Parathyroid adenoma (tissue), 2 donors: ENCODE data around the gene DIP2C.
A peak's percentile ranks its signal among the peaks of the same experiment; 100 is the strongest.
"Not testable (repeated sequence)": the region's sequence is repeated elsewhere in the genome, so short reads cannot be mapped to it uniquely, and the experiment has no call there.

Source experiments
- H2AFZ ChIP-seq: fragments of 300-600 bp; sonication (generic); one replicate; pipeline ENCODE4 v1.7.0; 2017; ENCODE audit warnings: antibody characterized with exemption, mild to moderate bottlenecking
- H3K27ac ChIP-seq: fragments of 300-600 bp; sonication (generic); one replicate; pipeline ENCODE4 v1.7.0; 2017
- H3K27me3 ChIP-seq: fragments of 300-600 bp; sonication (generic); one replicate; pipeline ENCODE4 v1.7.0; 2017; ENCODE audit warnings: low read length; ENCODE audit not compliant: control insufficient read depth, insufficient read depth
- H3K36me3 ChIP-seq: fragments of 300-600 bp; sonication (generic); one replicate; pipeline ENCODE4 v1.7.0; 2017; ENCODE audit warnings: low read length; ENCODE audit not compliant: control insufficient read depth, insufficient read depth
- H3K4me1 ChIP-seq: fragments of 300-600 bp; sonication (generic); one replicate; pipeline ENCODE4 v1.7.0; 2017; ENCODE audit warnings: control low read depth
- H3K4me2 ChIP-seq: fragments of 300-600 bp; sonication (generic); one replicate; pipeline ENCODE4 v1.7.0; 2017; ENCODE audit warnings: low read length
- H3K4me3 ChIP-seq: fragments of 300-600 bp; sonication (generic); one replicate; pipeline ENCODE4 v1.7.0; 2017; ENCODE audit warnings: low read depth, low read length
- H3K79me2 ChIP-seq: fragments of 300-600 bp; sonication (generic); one replicate; pipeline ENCODE4 v1.7.0; 2017; ENCODE audit warnings: control low read depth
- H3K9ac ChIP-seq: fragments of 300-600 bp; sonication (generic); one replicate; pipeline ENCODE4 v1.7.0; 2017; ENCODE audit warnings: mild to moderate bottlenecking
- H3K9me3 ChIP-seq: fragments of 300-600 bp; sonication (generic); one replicate; pipeline ENCODE4 v1.7.0; 2017; ENCODE audit warnings: low read length; ENCODE audit not compliant: control insufficient read depth
- TF ChIP-seq, protein P1 (sequence below): fragments of 300-600 bp; sonication (generic); IDR thresholded peaks from one replicate; pipeline ENCODE4 v1.7.0; 2017; ENCODE audit warnings: antibody characterized with exemption, mild to moderate bottlenecking
- donor health status: primary hyperparathyroidism.

DIP2C gene

GRCh38 chr10:585502-585901, 104.0 kb downstream of the DIP2C start:
- H3K79me2 ChIP-seq, result peaks cover 24% of the 10 kb centered on the region
- no peak overlapping the region for H3K4me3 ChIP-seq
- TF ChIP-seq, protein P1, sequence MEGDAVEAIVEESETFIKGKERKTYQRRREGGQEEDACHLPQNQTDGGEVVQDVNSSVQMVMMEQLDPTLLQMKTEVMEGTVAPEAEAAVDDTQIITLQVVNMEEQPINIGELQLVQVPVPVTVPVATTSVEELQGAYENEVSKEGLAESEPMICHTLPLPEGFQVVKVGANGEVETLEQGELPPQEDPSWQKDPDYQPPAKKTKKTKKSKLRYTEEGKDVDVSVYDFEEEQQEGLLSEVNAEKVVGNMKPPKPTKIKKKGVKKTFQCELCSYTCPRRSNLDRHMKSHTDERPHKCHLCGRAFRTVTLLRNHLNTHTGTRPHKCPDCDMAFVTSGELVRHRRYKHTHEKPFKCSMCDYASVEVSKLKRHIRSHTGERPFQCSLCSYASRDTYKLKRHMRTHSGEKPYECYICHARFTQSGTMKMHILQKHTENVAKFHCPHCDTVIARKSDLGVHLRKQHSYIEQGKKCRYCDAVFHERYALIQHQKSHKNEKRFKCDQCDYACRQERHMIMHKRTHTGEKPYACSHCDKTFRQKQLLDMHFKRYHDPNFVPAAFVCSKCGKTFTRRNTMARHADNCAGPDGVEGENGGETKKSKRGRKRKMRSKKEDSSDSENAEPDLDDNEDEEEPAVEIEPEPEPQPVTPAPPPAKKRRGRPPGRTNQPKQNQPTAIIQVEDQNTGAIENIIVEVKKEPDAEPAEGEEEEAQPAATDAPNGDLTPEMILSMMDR, result peak; percentile 18
- no peaks in the 10 kb centered on the region for H3K27me3 ChIP-seq
- H3K27ac ChIP-seq, result peak overlapping the region; percentile 12
- no peak overlapping the region for H3K9ac ChIP-seq
- H3K4me1 ChIP-seq, result peaks cover 15% of the 10 kb centered on the region
- H2AFZ ChIP-seq, result no peak overlapping the region
- H3K36me3 ChIP-seq, result no peaks in the 10 kb centered on the region
- no peak overlapping the region for H3K4me2 ChIP-seq
- no peaks in the 10 kb centered on the region for H3K9me3 ChIP-seq

- H3K9me3 ChIP-seq, H3K27ac ChIP-seq, H2AFZ ChIP-seq, H3K9ac ChIP-seq, H3K27me3 ChIP-seq, H3K4me2 ChIP-seq, H3K36me3 ChIP-seq, H3K4me3 ChIP-seq: not testable (repeated sequence)
- Histone ChIP-seq H3K79me2 (peaks cover 28% of the 10 kb centered on the region), H3K4me1 (peaks cover 15% of the 10 kb centered on the region)
Measured at GRCh38 chr10:584497-585290, 104.8 kb downstream of the DIP2C start.

- Histone ChIP-seq H3K27ac (no peak overlapping the region), H3K9me3 (no peaks in the 10 kb centered on the region), H3K27me3 (no peaks in the 10 kb centered on the region), H3K9ac (no peak overlapping the region), H3K36me3 (no peaks in the 10 kb centered on the region), H3K4me1 (peaks cover 15% of the 10 kb centered on the region), H3K79me2 (peaks cover 38% of the 10 kb centered on the region), H3K4me2 (no peak overlapping the region), H2AFZ (no peak overlapping the region), H3K4me3 (no peak overlapping the region)
- TF ChIP-seq, protein P1, result no peak
Measured at GRCh38 chr10:583433-583832, 106.0 kb downstream of the DIP2C start.

DNA sequence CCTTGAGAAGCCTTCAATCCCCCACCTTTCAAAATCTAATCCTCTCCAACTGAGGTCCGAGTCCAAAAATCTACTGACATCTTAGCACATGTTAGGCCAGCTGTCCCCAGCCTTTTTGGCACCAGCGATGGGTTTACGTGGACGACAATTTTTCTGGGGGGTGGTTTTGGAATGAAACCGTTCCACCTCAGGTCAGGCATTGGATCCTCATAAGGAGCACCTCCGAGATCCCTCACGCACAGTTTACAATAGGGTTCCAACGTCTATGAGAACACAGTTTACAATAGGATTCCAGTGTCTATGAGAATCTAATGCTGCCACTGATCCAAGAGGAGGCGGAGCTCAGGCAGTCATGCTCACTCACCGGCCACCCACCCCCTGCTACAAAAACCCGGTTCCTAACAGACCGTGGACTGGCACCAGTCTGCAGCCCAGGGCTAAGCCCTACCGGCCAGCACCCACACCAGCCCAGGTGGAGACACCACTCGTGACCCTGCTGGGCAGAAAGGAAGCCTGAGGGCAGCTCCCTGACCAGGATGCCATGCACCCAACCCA, 107.6 kb downstream of the DIP2C start:
- no peaks in the 10 kb centered on the region for H3K36me3 ChIP-seq
- H3K4me1 ChIP-seq, result peaks cover 18% of the 10 kb centered on the region
- H3K4me2 ChIP-seq, result no peak overlapping the region
- no peak overlapping the region for H3K4me3 ChIP-seq
- no peak overlapping the region for H2AFZ ChIP-seq
- H3K9me3 ChIP-seq, result no peaks in the 10 kb centered on the region
- H3K27ac ChIP-seq, result no peak overlapping the region
- H3K79me2 ChIP-seq, result peaks cover 41% of the 10 kb centered on the region
- TF ChIP-seq, protein P1, result no peak
- no peak overlapping the region for H3K9ac ChIP-seq
- H3K27me3 ChIP-seq, result no peaks in the 10 kb centered on the region

- no peak overlapping the region for H3K27ac ChIP-seq
- H3K27me3 ChIP-seq, result no peaks in the 10 kb centered on the region
- no peaks in the 10 kb centered on the region for H3K36me3 ChIP-seq
- H3K9ac ChIP-seq, result no peak overlapping the region
- H3K79me2 ChIP-seq, result peaks cover 49% of the 10 kb centered on the region
- no peaks in the 10 kb centered on the region for H3K9me3 ChIP-seq
- H3K4me3 ChIP-seq, result no peak overlapping the region
- TF ChIP-seq, protein P1, result no peak
- no peak overlapping the region for H2AFZ ChIP-seq
- H3K4me2 ChIP-seq, result no peak overlapping the region
- H3K4me1 ChIP-seq, result peaks cover 15% of the 10 kb centered on the region
Measured at GRCh38 chr10:580778-581177, 108.7 kb downstream of the DIP2C start.
